PC-9 (cell line): ENCODE results near the gene CCR5AS.

Experiments used
- BruUV-seq: library from RNA; stranded (reverse); fragments of 400-500 nt; replicated peaks from 2 replicates; lab custom pipeline; 2021; lab: Mats Ljungman, UMichigan
- CTCF ChIA-PET: fragments of 300-600 bp; sonication (Branson Sonifier 250); formaldehyde crosslinking; loops from one replicate; lab custom pipeline; 2022; ENCODE audit warnings: antibody characterized with exemption; lab: Charles Lee
- POLR2A ChIA-PET: fragments of 300-600 bp; sonication (Branson Sonifier 250); formaldehyde crosslinking; loops from one replicate; lab custom pipeline; 2022; ENCODE audit warnings: antibody characterized with exemption; ENCODE audit not compliant: unreplicated experiment; lab: Charles Lee
- DNase-seq, 2 experiments: peaks; one replicate each; pipeline versions ENCODE4 v3.0.0 to v3.0.0-alpha.2; 2015 to 2022; ENCODE audit warnings: mixed read lengths in 1 of 2
- H2AFZ ChIP-seq: fragments of 200-600 bp; sonication (generic); 2 replicates; pipeline ENCODE4 v1.8.1; 2017; ENCODE audit warnings: antibody characterized with exemption
- H3F3A ChIP-seq: fragments of 200-600 bp; sonication (generic); 2 replicates; pipeline ENCODE4 v1.8.1; 2017; ENCODE audit warnings: antibody characterized with exemption, mild to moderate bottlenecking, low read depth; ENCODE audit not compliant: insufficient read depth
- H3K27ac ChIP-seq: fragments of 200-600 bp; sonication (generic); 2 replicates; pipeline ENCODE4 v1.6.1; 2016; ENCODE audit warnings: mixed run types
- H3K27me3 ChIP-seq: fragments of 200-600 bp; sonication (generic); 2 replicates; pipeline ENCODE4 v1.6.1; 2016; ENCODE audit warnings: low read depth, mixed run types; ENCODE audit not compliant: insufficient read depth
- H3K36me3 ChIP-seq: fragments of 200-600 bp; sonication (generic); 2 replicates; pipeline ENCODE4 v1.6.1; 2016; ENCODE audit warnings: low read depth, mixed run types
- H3K4me1 ChIP-seq: fragments of 200-600 bp; sonication (generic); replicated peaks from 2 replicates; pipeline ENCODE4 v1.6.1; 2016; ENCODE audit warnings: mixed run types; ENCODE audit not compliant: insufficient read depth
- H3K4me2 ChIP-seq: fragments of 200-600 bp; sonication (generic); 2 replicates; pipeline ENCODE4 v1.6.1; 2017; ENCODE audit warnings: mixed run types
- H3K4me3 ChIP-seq: fragments of 200-600 bp; sonication (generic); 2 replicates; pipeline ENCODE4 v1.6.1; 2016; ENCODE audit warnings: mixed run types
- H3K79me2 ChIP-seq: fragments of 200-600 bp; sonication (generic); 2 replicates; pipeline ENCODE4 v1.6.1; 2017; ENCODE audit warnings: low read depth, mixed run types
- H3K9me2 ChIP-seq: fragments of 200-600 bp; sonication (generic); 2 replicates; pipeline ENCODE4 v1.8.1; 2017; ENCODE audit warnings: mild to moderate bottlenecking; ENCODE audit not compliant: insufficient read depth
- H3K9me3 ChIP-seq: fragments of 200-600 bp; sonication (generic); 2 replicates; pipeline ENCODE4 v1.8.1; 2016; ENCODE audit warnings: low read depth; ENCODE audit not compliant: insufficient read depth
- H4K20me1 ChIP-seq: fragments of 200-600 bp; sonication (generic); 2 replicates; pipeline ENCODE4 v1.8.1; 2017; ENCODE audit not compliant: insufficient read depth
- CTCF ChIP-seq: fragments of 200-600 bp; sonication (generic); conservative IDR thresholded peaks from 2 replicates; pipeline ENCODE4 v1.6.1; 2017; ENCODE audit warnings: mixed run types, antibody characterized with exemption, mild to moderate bottlenecking, moderate library complexity
- EZH2 ChIP-seq: fragments of 200-600 bp; sonication (generic); IDR thresholded peaks from 2 replicates; pipeline ENCODE4 v1.8.0; 2017; ENCODE audit warnings: antibody characterized with exemption, low read depth
- intact Hi-C: fragments of 100-400 bp; cut with micrococcal nuclease; formaldehyde crosslinking; loops from one replicate; pipeline ENCODE4 v1.10.0; 2022; ENCODE audit not compliant: unreplicated experiment

Gene CCR5AS

GRCh38 chr3:46369675-46370132 is 37.2 kb downstream of the CCR5AS start:
- H3K4me2 ChIP-seq, result no peak overlapping the region
- DNase-seq, result no peak
- H3K36me3 ChIP-seq, result no peaks in the 10 kb centered on the region
- no peak overlapping the region for H3K27ac ChIP-seq
- 0 out of 2 replicates have a peak, but pooled peaks cover 4% of the 10 kb centered on the region for H3F3A ChIP-seq
- H3K27me3 ChIP-seq, result no peaks in the 10 kb centered on the region
- no peak overlapping the region for H2AFZ ChIP-seq
- ChIA-PET CTCF (interaction anchor here (0.6 to 1.5 kb wide), 2 partner anchors 286 to 431 kb away, joined by 3 to 4 read pairs; no protein-coding TSS in a partner anchor), POLR2A (interaction anchor here (0.6 kb wide), 1 partner anchor 40 kb away, joined by 3 read pairs; no protein-coding TSS in a partner anchor)
- BruUV-seq, result no TSS peak
- H3K79me2 ChIP-seq, result no peaks in the 10 kb centered on the region
- no peaks in the 10 kb centered on the region for H3K9me3 ChIP-seq
- peaks cover 19% of the 10 kb centered on the region for H3K4me1 ChIP-seq
- H4K20me1 ChIP-seq, result no peaks in the 10 kb centered on the region
- TF ChIP-seq EZH2 (no peak), CTCF (no peak)
- H3K9me2 ChIP-seq, result no peaks in the 10 kb centered on the region
- no peak overlapping the region for H3K4me3 ChIP-seq
- intact Hi-C loops, result loop anchor here (10.0 kb wide), 1 partner anchor 1335 kb away; no protein-coding TSS in a partner anchor

GRCh38 chr3:46369151-46369550 is 37.7 kb downstream of the CCR5AS start:
- Histone ChIP-seq H3K4me1 (peaks cover 19% of the 10 kb centered on the region), H2AFZ (no peak overlapping the region), H3K36me3 (no peaks in the 10 kb centered on the region), H3K4me3 (no peak overlapping the region), H3K27ac (no peak overlapping the region), H3K9me3 (no peaks in the 10 kb centered on the region), H3K4me2 (no peak overlapping the region), H4K20me1 (no peaks in the 10 kb centered on the region), H3F3A (0 out of 2 replicates have a peak, but pooled peaks cover 4% of the 10 kb centered on the region), H3K27me3 (no peaks in the 10 kb centered on the region), H3K9me2 (no peaks in the 10 kb centered on the region), H3K79me2 (no peaks in the 10 kb centered on the region)
- BruUV-seq, result no TSS peak
- POLR2A ChIA-PET, result interaction anchor here (0.6 kb wide), 2 partner anchors 40 to 134 kb away, joined by 3 to 4 read pairs; no protein-coding TSS in a partner anchor
- CTCF ChIA-PET, result interaction anchor here (0.5 to 1.5 kb wide), 3 partner anchors 285 to 709 kb away, joined by 4 to 13 read pairs (median 5); no protein-coding TSS in a partner anchor
- intact Hi-C loops, result no loop called here
- TF ChIP-seq EZH2, result no peak
- TF ChIP-seq CTCF, result no peak
- no peak for DNase-seq

DNA sequence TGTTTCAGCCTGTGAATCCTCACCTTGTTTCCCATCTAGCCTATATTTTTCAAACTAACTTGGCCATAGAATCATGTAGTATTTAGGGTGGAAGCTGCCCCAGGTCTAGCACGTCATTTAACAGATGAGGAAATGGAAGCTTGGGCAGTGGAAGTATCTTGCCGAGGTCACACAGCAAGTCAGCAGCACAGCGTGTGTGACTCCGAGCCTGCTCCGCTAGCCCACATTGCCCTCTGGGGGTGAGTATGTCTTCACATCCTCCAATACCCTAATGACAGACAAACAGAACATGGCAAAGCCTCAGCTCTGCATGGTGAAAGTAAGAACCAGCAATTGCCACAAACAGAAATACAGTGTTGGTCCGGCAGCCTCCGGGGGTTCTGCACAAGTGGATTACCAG is 38.3 kb downstream of the CCR5AS start:
- Histone ChIP-seq H3F3A (0 out of 2 replicates have a peak, but pooled peaks cover 4% of the 10 kb centered on the region), H3K9me3 (no peaks in the 10 kb centered on the region), H3K4me1 (peaks cover 19% of the 10 kb centered on the region), H4K20me1 (no peaks in the 10 kb centered on the region), H3K36me3 (no peaks in the 10 kb centered on the region), H3K27ac (no peak overlapping the region), H3K4me3 (no peak overlapping the region), H3K9me2 (no peaks in the 10 kb centered on the region), H3K79me2 (no peaks in the 10 kb centered on the region), H3K27me3 (no peaks in the 10 kb centered on the region), H3K4me2 (no peak overlapping the region), H2AFZ (no peak overlapping the region)
- BruUV-seq, result no TSS peak
- no peak for TF ChIP-seq CTCF
- TF ChIP-seq EZH2, result no peak
- DNase-seq, result no peak
- POLR2A ChIA-PET, result interaction anchor here (0.6 kb wide), 1 partner anchor 134 kb away, joined by 4 read pairs; no protein-coding TSS in a partner anchor
- intact Hi-C loops, result no loop called here
- CTCF ChIA-PET, result interaction anchor here (0.8 to 1.5 kb wide), 2 partner anchors 284 to 430 kb away, joined by 4 to 5 read pairs; no protein-coding TSS in a partner anchor
